Progenitor cell of endocrine pancreas (in vitro differentiated cells): ENCODE results near the gene ATXN7L1. TPM values are rescaled to one million over a fixed set of nuclear protein-coding genes. Genes with fewer than 3 reads are reported as not detected.

Experiments
- DNase-seq: peaks from one replicate; pipeline ENCODE4 v3.0.0; 2021; ENCODE audit warnings: low spot score; ENCODE audit not compliant: unreplicated experiment
- H3K27ac Mint-ChIP-seq: 2 replicates; pipeline ENCODE4 v1.8.0; 2021; ENCODE audit warnings: mild to moderate bottlenecking, moderate library complexity, mixed read lengths
- H3K27me3 Mint-ChIP-seq: 2 replicates; pipeline ENCODE4 v1.8.0; 2021; ENCODE audit warnings: mixed read lengths
- H3K36me3 Mint-ChIP-seq: 2 replicates; pipeline ENCODE4 v1.8.0; 2022; ENCODE audit warnings: mixed read lengths; ENCODE audit not compliant: insufficient read depth
- H3K4me1 Mint-ChIP-seq: 2 replicates; pipeline ENCODE4 v1.8.0; 2021; ENCODE audit warnings: low read depth, mixed read lengths
- H3K4me3 Mint-ChIP-seq: 2 replicates; pipeline ENCODE4 v1.8.0; 2021; ENCODE audit warnings: low read depth, mild to moderate bottlenecking, moderate library complexity, mixed read lengths
- H3K9me3 Mint-ChIP-seq: 2 replicates; pipeline ENCODE4 v1.8.0; 2021; ENCODE audit warnings: low read depth, mixed read lengths
- CTCF ChIP-seq: fragments of 200-600 bp; sonication (generic); IDR thresholded peaks from one replicate; pipeline ENCODE4 v1.5.0; 2021; ENCODE audit warnings: antibody characterized with exemption, mild to moderate bottlenecking; ENCODE audit not compliant: unreplicated experiment
- total RNA-seq: library from RNA; stranded (reverse); gene quantifications from 2 replicates; pipeline ENCODE4 v1.2.1, GENCODE V29; 2021

ATXN7L1 gene
- total RNA-seq, 1 donor from 2014 or later = 18.3 TPM

- DNase-seq = no peak
- Mint-ChIP-seq H3K27me3 (no peaks in the 10 kb centered on the region), H3K4me3 (no peak overlapping the region), H3K27ac (no peak overlapping the region), H3K9me3 (no peaks in the 10 kb centered on the region), H3K4me1 (peaks cover 8% of the 10 kb centered on the region), H3K36me3 (peaks cover 2% of the 10 kb centered on the region)
- no peak for TF ChIP-seq CTCF
These were observed 193.9 kb downstream of the ATXN7L1 start for GRCh38 chr7:105682341-105683060.

- H3K4me1 Mint-ChIP-seq = peaks cover 10% of the 10 kb centered on the region
- no peak overlapping the region for H3K4me3 Mint-ChIP-seq
- TF ChIP-seq CTCF = no peak
- no peaks in the 10 kb centered on the region for H3K27me3 Mint-ChIP-seq
- peaks cover 2% of the 10 kb centered on the region for H3K36me3 Mint-ChIP-seq
- H3K27ac Mint-ChIP-seq = no peak overlapping the region
- no peaks in the 10 kb centered on the region for H3K9me3 Mint-ChIP-seq
- no peak for DNase-seq
These were observed 195.8 kb downstream of the ATXN7L1 start for GRCh38 chr7:105680505-105681187.

GRCh38 chr7:105678811-105679495 lies 197.4 kb downstream of the ATXN7L1 start:
- Mint-ChIP-seq H3K4me1 (peaks cover 10% of the 10 kb centered on the region), H3K9me3 (no peaks in the 10 kb centered on the region), H3K27me3 (no peaks in the 10 kb centered on the region), H3K36me3 (peaks cover 2% of the 10 kb centered on the region), H3K27ac (no peak overlapping the region), H3K4me3 (no peak overlapping the region)
- TF ChIP-seq CTCF = no peak
- no peak for DNase-seq

GRCh38 chr7:105677817-105678573 lies 198.4 kb downstream of the ATXN7L1 start:
- H3K4me1 Mint-ChIP-seq = peaks cover 10% of the 10 kb centered on the region
- no peak for DNase-seq

More at GRCh38 chr7:105677817-105678573, 198.4 kb downstream of the ATXN7L1 start:
- TF ChIP-seq CTCF = no peak
- Mint-ChIP-seq H3K4me3 (no peak overlapping the region), H3K27me3 (no peaks in the 10 kb centered on the region), H3K27ac (no peak overlapping the region), H3K9me3 (no peaks in the 10 kb centered on the region), H3K36me3 (peaks cover 2% of the 10 kb centered on the region)
